AG20443 (cell line): ENCODE measurements around the gene TRMT10B.

ENCODE experiments used
- DNase-seq: peaks from one replicate; pipeline ENCODE4 v3.0.0; 2012; ENCODE audit warnings: low spot score, mixed read lengths

Gene TRMT10B, protein sequence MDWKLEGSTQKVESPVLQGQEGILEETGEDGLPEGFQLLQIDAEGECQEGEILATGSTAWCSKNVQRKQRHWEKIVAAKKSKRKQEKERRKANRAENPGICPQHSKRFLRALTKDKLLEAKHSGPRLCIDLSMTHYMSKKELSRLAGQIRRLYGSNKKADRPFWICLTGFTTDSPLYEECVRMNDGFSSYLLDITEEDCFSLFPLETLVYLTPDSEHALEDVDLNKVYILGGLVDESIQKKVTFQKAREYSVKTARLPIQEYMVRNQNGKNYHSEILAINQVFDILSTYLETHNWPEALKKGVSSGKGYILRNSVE

GRCh38 chr9:37753489-37754190 is at the start of gene TRMT10B:
TRMT10B (plus strand) TSS chr9:37753805; CDS start chr9:37761932, 8,127 bp downstream.
- peak; percentile 91 for DNase-seq

GRCh38 chr9:37705787-37706186 is 47.8 kb upstream of the TRMT10B start:
- no peak for DNase-seq

GRCh38 chr9:37706290-37706689 is 47.3 kb upstream of the TRMT10B start:
- DNase-seq = peak; percentile 28

- DNase-seq = no peak
Measured at GRCh38 chr9:37707748-37708147, 45.9 kb upstream of the TRMT10B start.

DNA sequence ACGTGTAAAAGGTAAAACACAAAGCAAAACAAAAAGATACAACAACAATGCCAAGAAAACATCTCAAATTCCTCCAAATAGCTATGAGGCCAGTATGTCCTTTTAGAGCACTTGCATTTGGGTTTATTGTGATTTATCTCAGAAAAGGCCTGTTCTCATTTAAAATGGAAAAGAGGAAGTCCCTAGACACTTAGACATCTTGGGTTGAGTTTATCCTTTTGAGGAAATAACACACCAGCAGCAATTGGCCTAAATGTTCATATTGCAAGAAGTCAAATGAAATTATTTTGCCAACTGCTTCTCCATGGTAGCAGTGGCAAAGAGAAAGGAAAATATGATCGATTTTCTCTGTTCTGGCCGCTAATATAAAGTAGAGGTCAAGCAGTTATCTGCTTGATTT is 43.6 kb upstream of the TRMT10B start:
- DNase-seq = no peak

- DNase-seq = no peak
Measured at GRCh38 chr9:37715260-37715659, 38.3 kb upstream of the TRMT10B start.

DNA sequence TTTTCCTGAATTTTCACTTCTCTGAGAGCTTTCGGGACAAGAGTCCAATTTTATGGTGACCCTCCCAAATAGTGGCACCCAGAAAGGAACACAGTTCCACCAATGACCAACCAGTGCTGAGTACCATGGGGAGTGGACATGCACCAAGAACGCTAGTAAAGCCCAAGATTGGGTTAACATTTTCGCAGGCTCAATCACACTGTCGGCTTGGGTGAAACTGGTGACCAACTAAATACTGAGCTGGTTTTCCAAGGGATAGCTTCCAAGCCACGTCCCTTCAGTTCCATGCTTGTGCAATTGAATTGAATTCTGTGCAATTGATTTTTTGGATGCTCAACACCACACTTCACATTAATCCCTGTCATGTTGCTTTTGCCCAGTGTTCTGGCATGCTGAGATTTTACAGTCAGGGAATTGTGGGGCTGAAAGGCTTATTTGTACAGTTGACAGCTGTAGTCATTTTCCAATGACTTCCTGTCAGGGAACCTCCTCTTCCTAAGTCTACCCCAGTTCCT is 37.6 kb upstream of the TRMT10B start:
- no peak for DNase-seq

DNA sequence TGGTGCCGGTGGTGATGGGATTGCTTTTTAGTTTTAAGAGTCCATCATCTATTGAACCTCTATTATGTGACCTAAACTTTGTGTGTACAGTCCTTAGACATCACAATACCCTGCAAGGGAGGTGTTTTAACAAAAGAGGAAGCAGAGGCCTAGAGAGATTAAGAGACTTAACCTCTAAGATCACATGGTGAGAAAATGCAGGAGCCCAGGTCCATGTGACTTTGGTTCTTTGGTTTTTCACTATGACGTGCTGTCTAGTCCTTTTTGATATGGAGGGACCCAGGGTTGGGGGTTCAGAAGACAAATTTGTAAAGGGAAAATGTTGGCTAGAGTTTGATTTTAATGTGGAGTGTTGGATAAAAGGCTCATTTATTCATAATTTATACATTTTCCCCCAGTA is 34.1 kb upstream of the TRMT10B start:
- DNase-seq = no peak

- DNase-seq = no peak
Measured at GRCh38 chr9:37727013-37727412, 26.6 kb upstream of the TRMT10B start.

GRCh38 chr9:37729499-37729898 is 24.1 kb upstream of the TRMT10B start:
- DNase-seq = no peak

DNA sequence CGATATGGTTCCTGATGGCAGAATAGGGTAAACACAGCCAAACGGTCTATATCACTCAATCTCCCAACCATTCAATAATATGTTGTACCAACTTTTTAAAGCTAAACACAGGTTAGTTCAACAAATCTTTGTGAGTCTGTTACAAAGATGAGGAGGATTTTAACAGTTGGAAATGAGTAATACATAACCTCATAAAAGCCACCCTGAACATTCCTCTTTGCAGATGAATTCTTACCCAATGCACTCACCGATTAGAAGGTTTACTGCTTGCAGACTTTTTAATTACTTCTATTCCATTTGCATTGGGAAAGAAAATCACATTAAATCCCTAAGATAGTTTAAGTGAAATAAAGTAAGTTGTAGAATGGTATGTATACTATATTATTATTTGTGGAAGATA is 23.3 kb upstream of the TRMT10B start:
- peak; percentile 50 for DNase-seq

DNA sequence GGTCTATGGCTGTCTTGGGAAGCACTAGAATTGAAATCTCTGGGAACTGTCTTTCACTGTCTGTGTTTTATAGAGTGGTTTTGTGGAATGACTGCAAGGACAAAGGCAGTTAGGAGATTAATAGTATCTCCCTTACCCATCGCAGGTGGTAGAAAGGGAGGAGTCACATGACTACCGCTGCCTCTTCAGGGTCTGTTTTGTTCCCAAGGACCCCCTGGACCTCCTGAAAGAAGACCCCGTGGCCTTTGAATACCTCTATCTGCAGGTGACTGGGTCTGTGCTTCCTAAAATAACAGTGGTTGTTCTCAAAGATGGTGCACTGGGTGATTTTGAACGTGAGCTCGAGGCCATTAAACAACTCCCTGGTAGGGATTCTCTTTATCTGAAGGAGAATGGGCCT is 22.8 kb upstream of the TRMT10B start:
- no peak for DNase-seq

DNA sequence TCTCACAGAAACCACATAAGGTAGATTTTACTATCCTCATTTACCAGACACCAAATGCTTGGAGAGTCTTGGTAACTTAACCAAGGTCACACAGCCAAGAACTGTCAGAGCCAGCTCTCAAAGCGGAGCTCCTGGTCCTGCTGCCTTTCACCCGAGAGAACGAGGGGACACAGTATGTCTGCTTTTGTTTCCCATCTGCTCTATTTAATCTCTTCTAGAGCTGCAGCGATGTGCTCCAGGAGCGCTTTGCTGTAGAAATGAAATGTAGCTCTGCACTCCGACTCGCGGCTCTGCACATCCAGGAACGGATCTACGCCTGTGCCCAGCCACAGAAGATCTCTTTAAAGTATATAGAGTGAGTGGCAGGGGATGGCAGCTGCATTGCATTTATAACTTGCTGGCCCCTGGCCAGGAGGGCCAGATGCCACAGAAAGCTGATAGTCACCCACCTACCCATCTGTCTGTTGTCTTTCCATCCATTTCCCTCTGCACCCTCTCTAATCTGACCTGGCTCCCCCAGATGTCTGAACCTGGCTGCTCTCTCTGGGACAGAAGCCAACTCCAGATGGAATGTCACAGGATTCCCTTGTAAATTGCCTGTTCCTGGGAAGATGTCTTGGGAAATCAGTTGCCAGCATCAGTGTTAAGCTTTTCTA is 21.4 kb upstream of the TRMT10B start:
- no peak for DNase-seq

DNA sequence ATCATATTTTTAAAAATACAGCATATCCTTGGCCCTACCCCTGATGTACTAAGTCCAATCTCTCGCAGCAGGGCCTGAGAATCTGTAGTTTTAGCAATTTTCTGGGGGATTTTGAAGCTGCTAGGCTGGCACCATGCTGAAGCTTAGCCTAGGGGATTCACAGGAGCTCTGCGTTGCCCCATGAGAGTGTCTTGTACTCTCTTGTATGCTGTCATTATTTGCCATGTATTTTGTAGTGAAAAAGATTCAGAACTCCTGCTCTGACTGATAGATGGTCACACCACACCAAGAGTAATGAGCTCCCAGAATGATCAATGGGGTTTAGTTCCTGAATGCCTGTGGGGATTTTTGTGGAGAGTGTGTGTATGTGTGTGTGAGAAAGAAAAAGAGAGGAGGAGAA is 20.7 kb upstream of the TRMT10B start:
- no peak for DNase-seq

GRCh38 chr9:37739222-37739621 is 14.4 kb upstream of the TRMT10B start:
- DNase-seq = no peak

- DNase-seq = no peak
Measured at GRCh38 chr9:37740128-37740527, 13.5 kb upstream of the TRMT10B start.

DNA sequence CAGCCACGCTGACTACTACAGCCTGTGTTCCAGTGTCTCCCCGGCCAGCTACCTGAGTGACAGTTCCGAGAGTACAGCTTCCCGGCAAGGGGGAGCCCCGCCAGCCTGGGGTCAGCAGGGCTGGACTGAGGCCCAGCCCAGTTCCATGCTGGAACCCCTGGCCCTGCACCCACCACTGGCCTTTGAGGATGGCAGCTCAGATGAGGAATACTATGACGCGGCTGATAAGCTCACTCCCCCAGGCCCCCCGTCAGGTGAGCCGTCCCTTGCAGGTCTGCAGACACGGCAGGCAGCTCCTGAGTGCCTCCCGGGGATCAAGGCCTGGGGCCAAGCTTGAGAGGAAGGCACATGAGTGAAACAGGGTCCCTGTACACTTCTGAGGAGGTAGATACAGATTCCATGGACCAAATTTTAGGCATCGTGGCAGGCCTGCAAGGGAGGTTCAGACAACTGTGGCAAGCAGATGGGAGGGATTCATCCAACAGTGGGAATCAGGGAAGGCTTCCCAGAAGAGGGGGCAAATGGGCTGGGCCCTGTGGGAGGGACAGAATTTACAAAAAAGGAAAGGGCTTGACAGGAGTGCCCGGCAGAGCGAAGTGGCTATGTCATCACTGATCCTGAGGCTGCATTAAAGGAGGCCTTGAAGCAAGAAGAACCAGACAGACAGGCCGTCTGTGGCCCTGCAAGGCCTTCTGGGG is 12.8 kb upstream of the TRMT10B start:
- DNase-seq = no peak

DNA sequence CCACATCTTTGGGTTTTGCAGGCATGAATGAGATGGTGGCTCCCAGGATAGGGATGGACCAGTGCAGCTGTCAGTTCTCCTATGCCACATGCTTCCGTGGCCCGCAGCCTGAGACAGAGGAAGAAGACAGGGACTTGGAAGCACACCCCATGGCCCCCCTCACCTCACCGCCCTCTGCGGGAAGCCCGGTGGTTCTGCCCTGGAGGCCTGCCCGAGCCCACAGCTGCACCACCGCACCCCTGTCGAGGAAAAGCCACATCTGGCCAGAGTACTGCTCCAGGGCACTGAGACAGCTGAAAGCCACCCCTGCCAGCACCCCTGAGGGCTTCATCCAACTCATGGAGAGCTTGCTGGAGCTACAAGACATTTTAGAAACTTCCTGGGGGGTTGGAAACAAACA is 7.6 kb upstream of the TRMT10B start:
- DNase-seq = no peak

DNA sequence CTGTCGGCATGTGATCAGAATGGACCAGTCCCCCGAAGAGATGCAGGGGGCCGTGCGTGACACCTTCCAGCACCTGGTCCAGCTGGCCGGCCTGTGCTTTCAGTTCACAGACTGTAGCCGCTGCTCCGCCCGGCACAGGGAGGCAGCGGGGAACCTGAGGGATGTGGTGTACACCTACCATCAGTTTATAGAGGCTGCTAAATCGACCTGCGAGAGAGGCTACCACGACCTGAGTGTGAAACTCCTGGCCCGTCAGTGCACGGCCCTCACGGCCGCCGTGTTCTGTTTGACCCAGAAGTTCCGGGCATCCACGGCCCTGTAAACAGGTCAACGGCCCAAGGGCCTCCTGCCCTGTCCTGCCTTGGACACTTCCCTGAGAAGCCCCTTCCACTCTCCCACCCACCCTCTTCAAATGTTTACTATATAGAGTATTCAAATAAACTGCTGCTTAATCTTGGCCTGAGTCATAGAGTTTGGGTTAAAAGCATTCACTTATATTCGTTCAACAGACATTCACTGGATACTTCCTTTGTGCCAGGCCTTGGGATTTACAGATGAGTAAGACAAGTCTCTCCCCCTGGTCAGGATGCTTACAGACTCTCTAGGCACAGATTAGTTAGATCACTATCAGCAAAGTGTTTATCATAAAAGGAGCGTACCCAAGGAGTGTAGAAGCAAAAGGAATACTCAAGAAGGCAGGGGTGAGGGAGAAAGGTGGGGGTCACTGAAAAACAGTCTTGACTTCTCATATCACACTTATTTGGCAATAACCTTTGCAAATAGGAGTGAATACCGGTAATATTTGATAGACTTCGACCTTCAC is 6.9 kb upstream of the TRMT10B start:
- DNase-seq = no peak

- peak; percentile 90 for DNase-seq
Measured at GRCh38 chr9:37747271-37747753, 6.3 kb upstream of the TRMT10B start.

DNA sequence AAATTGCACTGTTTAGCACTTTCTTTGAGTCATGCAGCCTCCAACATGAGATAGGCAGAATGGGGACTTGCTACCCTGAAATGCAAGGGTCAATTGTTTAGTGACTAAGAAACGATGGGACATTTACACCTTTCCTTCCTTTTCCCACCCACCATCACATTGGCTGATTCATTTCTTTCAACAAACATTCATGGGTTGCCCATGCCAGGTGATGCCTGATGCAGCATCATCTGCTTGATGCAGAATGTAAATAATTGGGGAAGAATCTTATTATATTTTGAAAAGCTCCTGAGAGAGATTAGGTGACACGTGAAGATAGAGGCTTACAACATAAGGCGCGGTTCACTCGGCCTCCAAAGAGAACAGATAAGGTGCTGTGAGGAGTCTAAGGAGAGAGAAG is 4.5 kb upstream of the TRMT10B start:
- no peak for DNase-seq
